ENCODE measurements around the gene SDHAF3.
A peak's percentile ranks its signal among the peaks of the same experiment; 100 is the strongest.

Gene SDHAF3

GRCh38 chr7:97096037-97096436 lies 21.5 kb upstream of the SDHAF3 start (continued):
- TF ChIP-seq ZNF157 (tag by site-specific recombination; IDR thresholded peaks at IDR 0.05), result no peak
- TF ChIP-seq PRDM6 (tag by site-specific recombination; IDR thresholded peaks at IDR 0.05), result no peak
- TF ChIP-seq MZF1 (tag by site-specific recombination; IDR thresholded peaks at IDR 0.05; ENCODE audit: borderline replicate concordance), result no peak

- Histone ChIP-seq H3K27ac (ENCODE audit: extremely low read depth, low read depth, low read length) (no peak overlapping the region), H3K4me1 (ENCODE audit: control insufficient read depth, insufficient read depth, low read length) (no peaks in the 10 kb centered on the region; the same call in 1 of the 2 replicates), H3K4me3 (ENCODE audit: low read depth, low read length) (no peak overlapping the region), H3K36me3 (ENCODE audit: control insufficient read depth in 2 of 2, insufficient read depth in 1 of 2, low read length in 2 of 2) (no peaks in the 10 kb centered on the region), H3K9me3 (ENCODE audit: control insufficient read depth, insufficient read depth, low read depth, low read length) (no peaks in the 10 kb centered on the region)
- ChIA-PET POLR2A (no interaction called here), CTCF (no interaction called here)
- TF ChIP-seq REPIN1 (tag by site-specific recombination; IDR thresholded peaks at IDR 0.05; ENCODE audit: low read depth), result no peak
- no peak for TF ChIP-seq SP2 (tag by site-specific recombination; IDR thresholded peaks at IDR 0.05)
- TF ChIP-seq RBAK (tag by site-specific recombination; IDR thresholded peaks at IDR 0.05), result no peak
- no peak for TF ChIP-seq ZNF426 (tag by site-specific recombination; IDR thresholded peaks at IDR 0.05)
- TF ChIP-seq ZNF514 (tag by site-specific recombination; IDR thresholded peaks at IDR 0.05), result no peak
- no peak for TF ChIP-seq ZNF223 (tag by site-specific recombination; IDR thresholded peaks at IDR 0.05)
- TF ChIP-seq ZNF707 (tag by site-specific recombination; IDR thresholded peaks at IDR 0.05), result no peak
- no peak for TF ChIP-seq ZNF777 (tag by site-specific recombination; IDR thresholded peaks at IDR 0.05; ENCODE audit: borderline replicate concordance)
These were observed 20.8 kb upstream of the SDHAF3 start for GRCh38 chr7:97096661-97097060.

- Histone ChIP-seq H3K4me3 (ENCODE audit: low read depth, low read length) (no peak overlapping the region), H3K27ac (ENCODE audit: extremely low read depth, low read depth, low read length) (no peak overlapping the region), H3K9me3 (ENCODE audit: control insufficient read depth, insufficient read depth, low read depth, low read length) (no peaks in the 10 kb centered on the region), H3K36me3 (ENCODE audit: control insufficient read depth in 2 of 2, insufficient read depth in 1 of 2, low read length in 2 of 2) (no peaks in the 10 kb centered on the region), H3K4me1 (ENCODE audit: control insufficient read depth, insufficient read depth, low read length) (no peaks in the 10 kb centered on the region)
- CTCF ChIA-PET, result interaction anchor here (0.6 to 2.8 kb wide), 27 partner anchors 10 to 1200 kb away, joined by 3 to 25 read pairs (median 4); partner anchors contain the start of gene SDHAF3
- POLR2A ChIA-PET, result interaction anchor here (2.0 kb wide), 1 partner anchor 13 kb away, joined by 9 read pairs; the partner anchor contains the start of gene SDHAF3
- TF ChIP-seq ZNF660 (tag by site-specific recombination; IDR thresholded peaks at IDR 0.05), result 0 out of 2 replicates have a peak, but pooled peaks have one; percentile 46
- peak; percentile 83 for TF ChIP-seq CTCF (tag by site-specific recombination; IDR thresholded peaks at IDR 0.05)
- TF ChIP-seq ZNF629 (tag by site-specific recombination; IDR thresholded peaks at IDR 0.05), result 0 out of 2 replicates have a peak, but pooled peaks have one; percentile 19
- no peak for TF ChIP-seq ZNF211 (tag by site-specific recombination; IDR thresholded peaks at IDR 0.05; ENCODE audit: low read depth)
- 0 out of 2 replicates have a peak, but pooled peaks have one; percentile 11 for TF ChIP-seq SCRT2 (tag by site-specific recombination; IDR thresholded peaks at IDR 0.05)
- TF ChIP-seq ZNF600 (tag by site-specific recombination; IDR thresholded peaks at IDR 0.05), result 0 out of 2 replicates have a peak, but pooled peaks have one; percentile 18
- peak; percentile 23; the same call in 1 of the 2 replicates for TF ChIP-seq TCF7L2 (IDR thresholded peaks at IDR 0.05; ENCODE audit: borderline replicate concordance, low read depth, low read length)
- TF ChIP-seq ZNF654 (tag by site-specific recombination; IDR thresholded peaks at IDR 0.05; ENCODE audit: low read depth), result peak; percentile 98
- TF ChIP-seq ZNF335 (tag by site-specific recombination; conservative IDR thresholded peaks at IDR 0.05), result peak; percentile 36; the same call in 1 of the 2 replicates
- TF ChIP-seq ZNF2 (tag by site-specific recombination; IDR thresholded peaks at IDR 0.05), result peak; percentile 56; the same call in 1 of the 2 replicates
- TF ChIP-seq KLF8 (tag by site-specific recombination; IDR thresholded peaks at IDR 0.05), result no peak
- no peak for TF ChIP-seq ZNF548 (tag by site-specific recombination; IDR thresholded peaks at IDR 0.05)
- no peak for TF ChIP-seq WT1 (tag by site-specific recombination; IDR thresholded peaks at IDR 0.05)
- 0 out of 2 replicates have a peak, but pooled peaks have one; percentile 18 for TF ChIP-seq ZNF449 (tag by site-specific recombination; IDR thresholded peaks at IDR 0.05)
- TF ChIP-seq ZNF341 (tag by site-specific recombination; IDR thresholded peaks at IDR 0.05; ENCODE audit: low read depth), result peak; percentile 66
These were observed 12.7 kb upstream of the SDHAF3 start for GRCh38 chr7:97104719-97105238.

All from HEK293 (cell line).